ENCODE results near the gene ADH1C.
"Not testable (repeated sequence)": the region's sequence is repeated elsewhere in the genome, so short reads cannot be mapped to it uniquely, and the experiment has no call there.

The ADH1C gene

DNA sequence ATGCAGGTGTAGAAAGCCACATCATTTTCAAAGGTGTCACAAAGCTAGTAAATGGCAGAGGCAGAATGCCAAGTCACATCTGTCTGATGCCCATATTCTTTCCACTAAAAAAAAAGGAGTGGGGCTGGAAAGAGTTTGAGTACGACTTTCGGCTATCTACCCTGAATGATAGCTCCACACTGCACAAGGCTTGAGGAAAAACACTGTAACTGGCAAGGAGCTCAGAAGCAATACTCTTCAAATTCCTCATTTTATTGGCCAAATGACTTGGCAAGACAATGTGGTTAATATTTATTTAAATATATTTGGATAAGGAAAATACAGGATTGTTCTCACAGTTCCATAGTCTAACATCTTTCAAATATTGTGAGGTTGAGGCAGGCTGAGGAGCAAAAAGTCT is 5.4 kb upstream of the ADH1C start:
- TF ChIP-seq, protein P1, sequence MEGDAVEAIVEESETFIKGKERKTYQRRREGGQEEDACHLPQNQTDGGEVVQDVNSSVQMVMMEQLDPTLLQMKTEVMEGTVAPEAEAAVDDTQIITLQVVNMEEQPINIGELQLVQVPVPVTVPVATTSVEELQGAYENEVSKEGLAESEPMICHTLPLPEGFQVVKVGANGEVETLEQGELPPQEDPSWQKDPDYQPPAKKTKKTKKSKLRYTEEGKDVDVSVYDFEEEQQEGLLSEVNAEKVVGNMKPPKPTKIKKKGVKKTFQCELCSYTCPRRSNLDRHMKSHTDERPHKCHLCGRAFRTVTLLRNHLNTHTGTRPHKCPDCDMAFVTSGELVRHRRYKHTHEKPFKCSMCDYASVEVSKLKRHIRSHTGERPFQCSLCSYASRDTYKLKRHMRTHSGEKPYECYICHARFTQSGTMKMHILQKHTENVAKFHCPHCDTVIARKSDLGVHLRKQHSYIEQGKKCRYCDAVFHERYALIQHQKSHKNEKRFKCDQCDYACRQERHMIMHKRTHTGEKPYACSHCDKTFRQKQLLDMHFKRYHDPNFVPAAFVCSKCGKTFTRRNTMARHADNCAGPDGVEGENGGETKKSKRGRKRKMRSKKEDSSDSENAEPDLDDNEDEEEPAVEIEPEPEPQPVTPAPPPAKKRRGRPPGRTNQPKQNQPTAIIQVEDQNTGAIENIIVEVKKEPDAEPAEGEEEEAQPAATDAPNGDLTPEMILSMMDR (IDR thresholded peaks at IDR 0.05; ENCODE audit: borderline replicate concordance, insufficient read depth, low read depth, low read length) = no peak
- H3K4me3 ChIP-seq (ENCODE audit: low read depth, low read length) = no peak overlapping the region

DNA sequence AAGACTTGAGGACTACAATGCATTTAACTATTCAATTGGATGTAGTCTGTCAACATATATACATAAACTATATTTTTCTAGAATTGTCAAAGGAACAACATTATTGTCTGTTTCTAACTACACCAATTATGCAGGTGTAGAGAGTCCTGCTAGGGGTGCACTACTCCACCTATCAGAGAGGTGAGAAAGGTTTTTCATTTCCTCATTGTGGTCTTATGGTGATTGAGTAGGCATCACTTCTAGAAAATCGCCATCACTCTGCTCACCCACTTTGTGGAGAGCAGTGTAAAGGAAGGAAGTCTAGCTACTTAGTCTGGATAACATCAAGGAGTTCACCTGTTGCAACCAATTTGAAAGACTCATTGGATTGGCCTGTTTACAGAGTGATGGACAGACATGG is 4.4 kb upstream of the ADH1C start:
- no peak overlapping the region for H3K4me3 ChIP-seq (ENCODE audit: low read depth, low read length)
- TF ChIP-seq, protein P1 (IDR thresholded peaks at IDR 0.05; ENCODE audit: borderline replicate concordance, insufficient read depth, low read depth, low read length) = no peak

DNA sequence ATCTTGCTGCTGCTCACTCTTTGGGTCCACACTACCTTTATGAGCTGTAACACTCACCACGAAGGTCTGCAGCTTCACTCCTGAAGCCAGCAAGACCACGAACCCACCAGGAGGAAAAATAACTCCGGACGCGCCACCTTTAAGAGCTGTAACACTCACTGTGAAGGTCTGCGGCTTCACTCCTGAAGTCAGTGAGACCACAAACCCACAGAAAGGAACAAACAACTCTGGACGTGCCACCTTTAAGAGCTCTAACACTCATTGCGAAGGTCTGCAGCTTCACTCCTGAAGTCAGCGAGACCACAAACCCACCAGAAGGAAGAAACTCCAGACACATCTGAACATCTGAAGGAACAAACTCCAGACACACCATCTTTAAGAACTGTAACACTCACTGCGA is 3.6 kb upstream of the ADH1C start:
- H3K4me3 ChIP-seq (ENCODE audit: low read depth, low read length) = not testable (repeated sequence)

DNA sequence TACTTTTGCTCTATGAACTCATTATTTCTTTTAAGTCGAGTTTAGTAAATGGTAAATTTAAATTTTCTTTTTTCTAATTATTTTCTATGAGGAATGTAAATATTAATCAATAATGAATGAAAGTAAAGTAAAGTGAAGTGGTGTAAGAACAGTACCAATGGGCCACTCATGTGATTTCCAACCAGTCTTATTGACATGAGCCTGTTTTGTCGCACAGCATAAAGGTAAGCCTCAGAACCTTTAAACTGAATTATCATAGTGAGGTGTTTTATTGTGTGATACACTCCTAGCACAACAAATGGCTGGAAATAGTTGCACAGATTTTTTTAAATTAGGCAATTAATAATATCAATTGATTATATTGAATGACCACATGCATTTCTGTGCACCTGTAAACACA is 1.1 kb downstream of the ADH1C start:
- TF ChIP-seq, protein P1 (IDR thresholded peaks at IDR 0.05; ENCODE audit: borderline replicate concordance, insufficient read depth, low read depth, low read length) = no peak
- H3K4me3 ChIP-seq (ENCODE audit: low read depth, low read length) = no peak overlapping the region

DNA sequence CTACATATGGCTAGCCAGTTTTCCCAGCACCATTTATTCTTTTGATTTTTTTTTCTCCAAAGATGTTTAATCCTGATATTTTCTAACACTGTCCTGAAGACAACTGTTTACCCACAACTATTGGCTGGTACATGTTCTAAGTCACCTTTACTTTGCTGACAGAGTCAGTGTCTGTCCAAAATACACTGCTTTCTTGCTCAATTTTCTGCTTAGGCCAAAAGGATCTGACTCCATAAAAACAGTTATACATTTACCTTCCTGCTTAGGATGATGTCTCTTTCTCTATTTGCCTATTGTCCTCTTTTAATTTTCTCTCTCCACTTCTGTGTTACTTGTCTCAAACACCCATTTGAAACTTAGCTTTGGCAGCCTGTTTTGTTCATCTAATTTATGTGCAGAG is 3.2 kb downstream of the ADH1C start:
- no peak overlapping the region for H3K4me3 ChIP-seq (ENCODE audit: low read depth, low read length)
- TF ChIP-seq, protein P1 (IDR thresholded peaks at IDR 0.05; ENCODE audit: borderline replicate concordance, insufficient read depth, low read depth, low read length) = no peak

DNA sequence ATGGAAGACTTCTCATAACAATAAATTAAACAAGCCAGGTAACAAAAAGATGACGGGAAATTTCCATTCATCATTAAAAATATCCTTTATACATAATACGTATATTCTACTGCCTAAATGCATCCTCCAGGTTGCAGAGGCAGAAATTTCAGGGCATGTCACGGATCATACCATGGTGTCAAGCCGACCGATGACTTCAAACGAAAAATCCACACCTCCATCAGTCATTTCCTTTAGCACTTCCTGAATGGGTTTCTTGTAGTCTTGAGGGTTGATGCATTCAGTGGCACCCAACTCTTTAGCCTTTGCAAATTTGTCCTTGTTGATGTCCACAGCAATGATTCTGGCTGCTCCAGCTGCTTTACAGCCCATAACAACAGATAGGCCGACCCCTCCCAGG is 9.9 kb downstream of the ADH1C start:
- H3K4me3 ChIP-seq (ENCODE audit: low read depth, low read length) = not testable (repeated sequence)

DNA sequence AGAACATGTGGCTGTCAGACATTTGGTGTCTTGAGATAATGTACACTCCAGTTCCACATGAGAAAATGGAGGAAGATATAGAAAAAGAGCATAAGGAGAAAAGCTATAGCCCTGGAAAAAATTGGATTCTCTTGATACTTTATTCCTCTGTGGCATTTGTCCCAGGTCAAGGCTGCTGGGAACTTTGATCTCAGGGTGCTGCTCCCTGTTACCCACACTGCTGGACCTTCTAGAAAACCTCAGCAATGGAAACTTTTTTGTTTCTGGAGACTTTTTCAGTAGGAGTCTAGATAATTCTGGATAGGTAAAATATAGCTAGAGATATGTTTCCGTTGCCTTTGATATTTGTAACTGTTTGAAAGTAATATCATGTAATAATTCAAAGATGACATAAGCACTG is 11.1 kb downstream of the ADH1C start:
- no peak overlapping the region for H3K4me3 ChIP-seq (ENCODE audit: low read depth, low read length)

DNA sequence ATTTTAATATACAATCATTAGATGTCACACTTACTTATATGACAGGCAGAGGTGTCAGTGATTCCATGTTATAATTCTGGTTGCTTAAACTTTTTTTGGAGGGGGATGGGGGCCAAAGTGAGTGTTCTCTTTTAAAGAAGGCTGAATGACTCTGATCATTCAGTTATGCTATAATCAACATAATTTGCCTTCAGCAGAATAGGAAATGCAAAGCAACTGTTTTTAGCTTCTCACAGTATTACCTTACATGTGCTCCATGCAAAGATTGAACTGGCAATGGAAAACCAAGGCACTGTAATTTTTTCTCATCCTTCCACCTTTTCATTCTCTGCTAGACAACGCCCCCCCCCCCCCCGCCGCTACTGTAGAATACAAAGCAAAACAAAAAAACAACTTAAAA is 13.4 kb downstream of the ADH1C start:
- no peak overlapping the region for H3K4me3 ChIP-seq (ENCODE audit: low read depth, low read length)
- TF ChIP-seq, protein P1 (IDR thresholded peaks at IDR 0.05; ENCODE audit: borderline replicate concordance, insufficient read depth, low read depth, low read length) = no peak

More for the DNA sequence above, 11.1 kb downstream of the ADH1C start:
- TF ChIP-seq, protein P1 (IDR thresholded peaks at IDR 0.05; ENCODE audit: borderline replicate concordance, insufficient read depth, low read depth, low read length) = no peak

Data from GM12875 (cell line).